Thyroid gland (tissue), 4 donors: ENCODE results near the gene CDYL2. TPM values are rescaled to one million over a fixed set of nuclear protein-coding genes. Genes with fewer than 3 reads are reported as not detected.

Experiments
- DNase-seq, 2 donors: peaks; one replicate each; pipeline ENCODE4 v3.0.0-alpha.2; 2019
- H3K27ac ChIP-seq, 3 donors: fragments of 200-600 bp; sonication (generic); 1 replicate in 2 of 3; 2 replicates in 1 of 3; pipeline ENCODE4 v1.5.1; 2016 to 2019; ENCODE audit warnings: mild to moderate bottlenecking in 1 of 3, moderate library complexity in 1 of 3
- H3K27me3 ChIP-seq: fragments of 200-600 bp; sonication (generic); one replicate; pipeline ENCODE4 v1.5.1; 2019
- H3K36me3 ChIP-seq, 2 donors: fragments of 200-600 bp; sonication (generic); one replicate each; pipeline ENCODE4 v1.5.1; 2016 to 2019
- H3K4me1 ChIP-seq, 2 donors: fragments of 200-600 bp; sonication (generic); one replicate each; pipeline ENCODE4 v1.5.1; 2017 to 2019
- H3K4me3 ChIP-seq, 3 donors: fragments of 200-600 bp; sonication (generic); replicated peaks in 1 of 3; 1 replicate in 2 of 3; 2 replicates in 1 of 3; pipeline ENCODE4 v1.5.1; 2016; ENCODE audit warnings: mild to moderate bottlenecking in 1 of 3
- H3K9me3 ChIP-seq: fragments of 200-600 bp; sonication (generic); one replicate; pipeline ENCODE4 v1.5.1; 2017
- CTCF ChIP-seq, 6 experiments: fragments of 200-600 bp in 3 of 6; fragments of 450-650 bp in 3 of 6; sonication (generic) in 3 of 6; IDR thresholded peaks; one replicate each; pipeline ENCODE4 v1.5.1; 2016 to 2019; ENCODE audit warnings: antibody characterized with exemption in 6 of 6, mild to moderate bottlenecking in 2 of 6, inconsistent platforms in 1 of 6, moderate library complexity in 1 of 6
- POLR2A ChIP-seq, 2 donors: fragments of 450-650 bp; IDR thresholded peaks; one replicate each; pipeline ENCODE4 v1.6.1; 2017; ENCODE audit warnings: antibody characterized with exemption in 2 of 2, mild to moderate bottlenecking in 2 of 2, moderate library complexity in 1 of 2
- WGBS, 2 donors: methylation state at CpG; one replicate each; pipeline ENCODE4 v1.1.5; 2017; 5-methylcytosine and 5-hydroxymethylcytosine counted together
- intact Hi-C: fragments of 100-400 bp; cut with DNase I; formaldehyde crosslinking; loops from one replicate; pipeline ENCODE4 v1.15.1; 2023
- total RNA-seq, 4 donors: library from RNA; depleted of rRNA; stranded (reverse); fragments of >200 nt; gene quantifications; one replicate each; pipeline ENCODE4 v1.2.3, GENCODE V29; 2016

Gene CDYL2
- total RNA-seq, 4 donors from 2014 or later, result 3.6 to 14.2 (median 5.3) TPM

GRCh38 chr16:80837533-80838147, 33.2 kb upstream of the CDYL2 start:
- H3K27ac ChIP-seq, result no peak overlapping the region
- no peak for TF ChIP-seq POLR2A (IDR thresholded peaks at IDR 0.05)
- no peak for TF ChIP-seq CTCF (IDR thresholded peaks at IDR 0.05)
- no peaks in the 10 kb centered on the region for H3K27me3 ChIP-seq
- no peaks in the 10 kb centered on the region for H3K9me3 ChIP-seq
- intact Hi-C loops, result no loop called here
- H3K4me1 ChIP-seq, result no peaks in the 10 kb centered on the region
- H3K4me3 ChIP-seq, result no peak overlapping the region
- 83 to 90% methylated on average over 9 of the region's 9 CpGs for WGBS, 2 donors
- H3K36me3 ChIP-seq, result no peaks in the 10 kb centered on the region
- no peak for DNase-seq

- intact Hi-C loops, result no loop called here
- TF ChIP-seq POLR2A (IDR thresholded peaks at IDR 0.05) (no peak), CTCF (IDR thresholded peaks at IDR 0.05) (no peak)
- WGBS, 2 donors, result 76 to 82% methylated on average over 4 of the region's 4 CpGs
Observed at GRCh38 chr16:80836846-80837245, 32.4 kb upstream of the CDYL2 start.

GRCh38 chr16:80836202-80836601, 31.8 kb upstream of the CDYL2 start:
- Histone ChIP-seq H3K9me3 (no peaks in the 10 kb centered on the region), H3K27me3 (no peaks in the 10 kb centered on the region), H3K4me1 (no peaks in the 10 kb centered on the region), H3K27ac (no peak overlapping the region), H3K36me3 (no peaks in the 10 kb centered on the region), H3K4me3 (no peak overlapping the region)
- intact Hi-C loops, result no loop called here
- no peak for DNase-seq
- 73 to 74% methylated on average over 5 of the region's 5 CpGs for WGBS, 2 donors
- TF ChIP-seq POLR2A (IDR thresholded peaks at IDR 0.05) (no peak), CTCF (IDR thresholded peaks at IDR 0.05) (no peak)

More at GRCh38 chr16:80836846-80837245, 32.4 kb upstream of the CDYL2 start:
- Histone ChIP-seq H3K4me1 (no peaks in the 10 kb centered on the region), H3K36me3 (no peaks in the 10 kb centered on the region), H3K9me3 (no peaks in the 10 kb centered on the region), H3K4me3 (no peak overlapping the region), H3K27me3 (no peaks in the 10 kb centered on the region), H3K27ac (no peak overlapping the region)
- no peak for DNase-seq

- no peaks in the 10 kb centered on the region for H3K27me3 ChIP-seq
- no peak for DNase-seq
- no peaks in the 10 kb centered on the region for H3K4me1 ChIP-seq
- no peak overlapping the region for H3K4me3 ChIP-seq
- WGBS, 2 donors, result 93 to 100% methylated on average over 1 of the region's 1 CpG
- H3K27ac ChIP-seq, result no peak overlapping the region
- no peaks in the 10 kb centered on the region for H3K9me3 ChIP-seq
- intact Hi-C loops, result no loop called here
- TF ChIP-seq POLR2A (IDR thresholded peaks at IDR 0.05) (no peak), CTCF (IDR thresholded peaks at IDR 0.05) (no peak)
- no peaks in the 10 kb centered on the region for H3K36me3 ChIP-seq
Observed at GRCh38 chr16:80831039-80831438, 26.6 kb upstream of the CDYL2 start.

GRCh38 chr16:80828495-80828894, 24.1 kb upstream of the CDYL2 start:
- Histone ChIP-seq H3K27ac (no peak overlapping the region), H3K27me3 (no peaks in the 10 kb centered on the region), H3K4me3 (no peak overlapping the region), H3K9me3 (no peaks in the 10 kb centered on the region), H3K4me1 (no peaks in the 10 kb centered on the region), H3K36me3 (no peaks in the 10 kb centered on the region)
- DNase-seq, result no peak
- TF ChIP-seq CTCF (IDR thresholded peaks at IDR 0.05) (no peak), POLR2A (IDR thresholded peaks at IDR 0.05) (no peak)
- intact Hi-C loops, result no loop called here
- WGBS, 2 donors, result 71 to 73% methylated on average over 4 of the region's 4 CpGs
